ENCODE results near the gene DMTF1. TPM values are rescaled to one million over a fixed set of nuclear protein-coding genes. Genes with fewer than 3 reads are reported as not detected.
"Not testable (repeated sequence)": the region's sequence is repeated elsewhere in the genome, so short reads cannot be mapped to it uniquely, and the experiment has no call there.

DMTF1 gene
- total RNA-seq, 2 experiments from 2014 or later = 111 to 197 TPM

- H3K9me2 ChIP-seq (ENCODE audit: insufficient read depth, low read length) = no peaks in the 10 kb centered on the region
- no peak overlapping the region for H3K27ac ChIP-seq (ENCODE audit: low read depth, low read length, poor library complexity, severe bottlenecking)
- POLR2A ChIA-PET = interaction anchor here (1.6 kb wide), 1 partner anchor 76 kb away, joined by 3 read pairs; no protein-coding TSS in a partner anchor
- intact Hi-C loops (cut with micrococcal nuclease; ENCODE audit: unreplicated experiment) = loop anchor here (5.0 kb wide), 2 partner anchors 83 to 323 kb away; partner anchors contain the start of gene DMTF1
- no peak for TF ChIP-seq EZH2phosphoT487 (IDR thresholded peaks at IDR 0.05; ENCODE audit: borderline replicate concordance, low read depth, low read length)
- TF ChIP-seq, protein P1, sequence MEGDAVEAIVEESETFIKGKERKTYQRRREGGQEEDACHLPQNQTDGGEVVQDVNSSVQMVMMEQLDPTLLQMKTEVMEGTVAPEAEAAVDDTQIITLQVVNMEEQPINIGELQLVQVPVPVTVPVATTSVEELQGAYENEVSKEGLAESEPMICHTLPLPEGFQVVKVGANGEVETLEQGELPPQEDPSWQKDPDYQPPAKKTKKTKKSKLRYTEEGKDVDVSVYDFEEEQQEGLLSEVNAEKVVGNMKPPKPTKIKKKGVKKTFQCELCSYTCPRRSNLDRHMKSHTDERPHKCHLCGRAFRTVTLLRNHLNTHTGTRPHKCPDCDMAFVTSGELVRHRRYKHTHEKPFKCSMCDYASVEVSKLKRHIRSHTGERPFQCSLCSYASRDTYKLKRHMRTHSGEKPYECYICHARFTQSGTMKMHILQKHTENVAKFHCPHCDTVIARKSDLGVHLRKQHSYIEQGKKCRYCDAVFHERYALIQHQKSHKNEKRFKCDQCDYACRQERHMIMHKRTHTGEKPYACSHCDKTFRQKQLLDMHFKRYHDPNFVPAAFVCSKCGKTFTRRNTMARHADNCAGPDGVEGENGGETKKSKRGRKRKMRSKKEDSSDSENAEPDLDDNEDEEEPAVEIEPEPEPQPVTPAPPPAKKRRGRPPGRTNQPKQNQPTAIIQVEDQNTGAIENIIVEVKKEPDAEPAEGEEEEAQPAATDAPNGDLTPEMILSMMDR (conservative IDR thresholded peaks at IDR 0.05; ENCODE audit: low read length) = no peak
- peaks cover 5% of the 10 kb centered on the region for H3K4me1 ChIP-seq (ENCODE audit: insufficient read depth, low read length, poor library complexity, severe bottlenecking)
- H4K20me1 ChIP-seq (ENCODE audit: insufficient read depth, low read length) = no peaks in the 10 kb centered on the region
- no peaks in the 10 kb centered on the region for H3K36me3 ChIP-seq (ENCODE audit: insufficient read depth, low read length)
- no peak overlapping the region for H2AFZ ChIP-seq (ENCODE audit: low read length)
- H3K4me2 ChIP-seq (ENCODE audit: low read length) = no peak overlapping the region
- BruUV-seq (replicated peaks) = no TSS peak
- no peaks in the 10 kb centered on the region for H3K9me3 ChIP-seq (ENCODE audit: low read length)
- DNase-seq (ENCODE audit: low spot score) = no peak
- CTCF ChIA-PET (ENCODE audit: unreplicated experiment) = no interaction called here
- no peaks in the 10 kb centered on the region for H3K79me2 ChIP-seq (ENCODE audit: insufficient read depth, low read depth, low read length)
- no peak overlapping the region for H3K4me3 ChIP-seq (ENCODE audit: low read depth, low read length, poor library complexity, severe bottlenecking)
Observed at GRCh38 chr7:87234949-87235348, 82.7 kb downstream of the DMTF1 start.

GRCh38 chr7:87238464-87239051 lies 86.3 kb downstream of the DMTF1 start:
- intact Hi-C loops (cut with micrococcal nuclease; ENCODE audit: unreplicated experiment) = loop anchor here (5.0 kb wide), 2 partner anchors 86 to 326 kb away; partner anchors contain the start of gene DMTF1
- CTCF ChIA-PET (ENCODE audit: unreplicated experiment); H4K20me1 ChIP-seq (ENCODE audit: insufficient read depth, low read length); H3K4me3 ChIP-seq (ENCODE audit: low read depth, low read length, poor library complexity, severe bottlenecking); H3K27ac ChIP-seq (ENCODE audit: low read depth, low read length, poor library complexity, severe bottlenecking); H3K9me3 ChIP-seq (ENCODE audit: low read length); H3K36me3 ChIP-seq (ENCODE audit: insufficient read depth, low read length); H3K4me1 ChIP-seq (ENCODE audit: insufficient read depth, low read length, poor library complexity, severe bottlenecking); BruUV-seq (replicated peaks); H3K79me2 ChIP-seq (ENCODE audit: insufficient read depth, low read depth, low read length); POLR2A ChIA-PET; H3K9me2 ChIP-seq (ENCODE audit: insufficient read depth, low read length); H3K4me2 ChIP-seq (ENCODE audit: low read length); DNase-seq (ENCODE audit: low spot score); H2AFZ ChIP-seq (ENCODE audit: low read length): not testable (repeated sequence)

- CTCF ChIA-PET (ENCODE audit: unreplicated experiment); H3K79me2 ChIP-seq (ENCODE audit: insufficient read depth, low read depth, low read length); H3K4me3 ChIP-seq (ENCODE audit: low read depth, low read length, poor library complexity, severe bottlenecking); DNase-seq (ENCODE audit: low spot score); H2AFZ ChIP-seq (ENCODE audit: low read length); H3K4me1 ChIP-seq (ENCODE audit: insufficient read depth, low read length, poor library complexity, severe bottlenecking); BruUV-seq (replicated peaks); intact Hi-C loops (cut with micrococcal nuclease; ENCODE audit: unreplicated experiment); POLR2A ChIA-PET; H3K36me3 ChIP-seq (ENCODE audit: insufficient read depth, low read length); H3K9me3 ChIP-seq (ENCODE audit: low read length); H4K20me1 ChIP-seq (ENCODE audit: insufficient read depth, low read length); H3K4me2 ChIP-seq (ENCODE audit: low read length); H3K9me2 ChIP-seq (ENCODE audit: insufficient read depth, low read length); H3K27ac ChIP-seq (ENCODE audit: low read depth, low read length, poor library complexity, severe bottlenecking): not testable (repeated sequence)
Observed at GRCh38 chr7:87245671-87246070, 93.4 kb downstream of the DMTF1 start.

Small RNA genes within 50 kb of the gene (small RNA-seq; reads per million reads assigned to genes)
- gene RF00019 (not detected), gene RF02271 (not detected)

Other genes with a start within 250 kb of the DMTF1 start
- gene ELAPOR2, start 92.8 kb upstream of the DMTF1 start, total RNA-seq (2014; rRNA removed; shearing (Covaris generic)) = 4.1 and 4.6 TPM in 2 replicates
- gene ELAPOR2, start 92.8 kb upstream of the DMTF1 start, total RNA-seq (2022) = 8.6 and 13.2 TPM in 2 replicates
- gene TMEM243, start 67.3 kb downstream of the DMTF1 start, total RNA-seq (2014; rRNA removed; shearing (Covaris generic)) = 116 and 126 TPM in 2 replicates
- 88.7 and 101 TPM in 2 replicates for gene TMEM243, start 67.3 kb downstream of the DMTF1 start, total RNA-seq (2022)
- gene CROT, start 193.2 kb downstream of the DMTF1 start, total RNA-seq (2014; rRNA removed; shearing (Covaris generic)) = 3.0 and 5.2 TPM in 2 replicates
- 8.1 and 8.6 TPM in 2 replicates for gene CROT, start 193.2 kb downstream of the DMTF1 start, total RNA-seq (2022)